ENCODE data around the gene TRAPPC14.

TRAPPC14 gene

DNA sequence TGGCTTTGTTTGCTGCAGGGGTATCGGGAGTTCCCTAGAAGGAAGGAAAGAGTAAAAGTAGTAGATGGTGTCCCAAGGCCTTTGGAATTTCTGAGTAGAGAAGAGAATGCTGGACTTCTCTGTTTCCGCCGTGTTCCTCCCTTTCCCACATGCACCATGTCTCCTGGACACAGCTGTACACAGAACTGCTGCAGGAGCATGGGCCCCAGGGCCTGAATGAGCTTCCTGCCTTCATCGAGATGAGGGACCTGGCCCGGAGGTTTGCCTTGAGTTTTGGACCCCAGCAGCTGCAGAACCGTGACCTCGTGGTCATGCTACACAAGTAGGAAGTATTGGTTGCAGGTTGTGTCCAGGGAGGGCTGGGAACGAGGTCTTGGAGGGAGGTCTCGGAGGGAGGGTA is 45.9 kb upstream of the TRAPPC14 start:
- ChIA-PET CTCF (interaction anchor here (0.6 to 1.4 kb wide), 2 partner anchors 15 to 70 kb away, joined by 3 to 8 read pairs; no protein-coding TSS in a partner anchor), POLR2A (interaction anchor here (0.6 kb wide), 1 partner anchor 10 kb away, joined by 4 read pairs; no protein-coding TSS in a partner anchor)
- no peaks in the 10 kb centered on the region for H3K4me1 ChIP-seq (ENCODE audit: control insufficient read depth, insufficient read depth, low read length)
- H3K36me3 ChIP-seq (ENCODE audit: control insufficient read depth in 2 of 2, insufficient read depth in 1 of 2, low read length in 2 of 2) = no peaks in the 10 kb centered on the region
- H3K27ac ChIP-seq (ENCODE audit: extremely low read depth, low read depth, low read length) = no peak overlapping the region
- H3K4me3 ChIP-seq (ENCODE audit: low read depth, low read length) = no peak overlapping the region
- no peak for TF ChIP-seq ZNF138 (tag by site-specific recombination; IDR thresholded peaks at IDR 0.05; ENCODE audit: borderline replicate concordance)
- no peak for TF ChIP-seq HOXC10 (CRISPR knock-in tag; IDR thresholded peaks at IDR 0.05)
- TF ChIP-seq, protein P1, sequence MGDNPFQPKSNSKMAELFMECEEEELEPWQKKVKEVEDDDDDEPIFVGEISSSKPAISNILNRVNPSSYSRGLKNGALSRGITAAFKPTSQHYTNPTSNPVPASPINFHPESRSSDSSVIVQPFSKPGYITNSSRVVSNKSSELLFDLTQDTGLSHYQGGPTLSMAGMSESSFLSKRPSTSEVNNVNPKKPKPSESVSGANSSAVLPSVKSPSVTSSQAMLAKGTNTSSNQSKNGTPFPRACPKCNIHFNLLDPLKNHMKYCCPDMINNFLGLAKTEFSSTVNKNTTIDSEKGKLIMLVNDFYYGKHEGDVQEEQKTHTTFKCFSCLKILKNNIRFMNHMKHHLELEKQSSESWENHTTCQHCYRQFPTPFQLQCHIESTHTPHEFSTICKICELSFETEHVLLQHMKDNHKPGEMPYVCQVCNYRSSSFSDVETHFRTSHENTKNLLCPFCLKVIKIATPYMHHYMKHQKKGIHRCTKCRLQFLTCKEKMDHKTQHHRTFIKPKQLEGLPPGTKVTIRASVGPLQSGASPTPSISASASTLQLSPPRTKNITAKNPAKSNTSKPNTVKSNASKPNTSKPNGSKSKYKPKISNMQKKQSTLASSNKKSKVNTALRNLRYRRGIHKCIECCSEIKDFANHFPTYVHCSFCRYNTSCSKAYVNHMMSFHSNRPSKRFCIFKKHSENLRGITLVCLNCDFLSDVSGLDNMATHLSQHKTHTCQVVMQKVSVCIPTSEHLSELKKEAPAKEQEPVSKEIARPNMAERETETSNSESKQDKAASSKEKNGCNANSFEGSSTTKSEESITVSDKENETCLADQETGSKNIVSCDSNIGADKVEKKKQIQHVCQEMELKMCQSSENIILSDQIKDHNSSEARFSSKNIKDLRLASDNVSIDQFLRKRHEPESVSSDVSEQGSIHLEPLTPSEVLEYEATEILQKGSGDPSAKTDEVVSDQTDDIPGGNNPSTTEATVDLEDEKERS (tag by site-specific recombination; IDR thresholded peaks at IDR 0.05) = no peak
- no peak for TF ChIP-seq ZNF558 (tag by site-specific recombination; IDR thresholded peaks at IDR 0.05)
- TF ChIP-seq ZNF654 (tag by site-specific recombination; IDR thresholded peaks at IDR 0.05; ENCODE audit: low read depth) = no peak
- no peaks in the 10 kb centered on the region for H3K9me3 ChIP-seq (ENCODE audit: control insufficient read depth, insufficient read depth, low read depth, low read length)

DNA sequence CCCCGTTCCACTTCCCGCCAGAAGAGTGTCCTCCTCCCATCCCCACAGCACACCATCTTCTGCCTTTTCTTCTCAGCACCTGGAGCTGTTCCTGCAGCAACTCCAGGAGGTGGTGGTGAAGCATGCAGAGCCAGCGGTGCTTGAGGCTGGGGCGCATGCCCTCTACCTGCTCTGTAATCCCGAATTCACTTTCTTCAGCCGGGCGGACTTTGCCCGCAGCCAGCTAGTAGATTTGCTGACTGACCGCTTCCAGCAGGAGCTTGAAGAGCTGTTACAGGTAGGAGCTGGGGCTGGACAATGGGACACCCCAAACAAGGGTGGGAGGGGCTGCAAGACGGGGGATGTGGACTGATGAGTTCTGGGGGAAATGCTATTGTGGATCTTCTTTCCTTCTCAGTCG is 42.2 kb upstream of the TRAPPC14 start:
- Histone ChIP-seq H3K36me3 (ENCODE audit: control insufficient read depth in 2 of 2, insufficient read depth in 1 of 2, low read length in 2 of 2) (no peaks in the 10 kb centered on the region), H3K4me1 (ENCODE audit: control insufficient read depth, insufficient read depth, low read length) (no peaks in the 10 kb centered on the region), H3K27ac (ENCODE audit: extremely low read depth, low read depth, low read length) (no peak overlapping the region), H3K9me3 (ENCODE audit: control insufficient read depth, insufficient read depth, low read depth, low read length) (no peaks in the 10 kb centered on the region), H3K4me3 (ENCODE audit: low read depth, low read length) (no peak overlapping the region)
- CTCF ChIA-PET = interaction anchor here (0.6 to 2.4 kb wide), 3 partner anchors 11 to 92 kb away, joined by 3 to 11 read pairs (median 9); no protein-coding TSS in a partner anchor
- POLR2A ChIA-PET = interaction anchor here (1.1 kb wide), 1 partner anchor 228 kb away, joined by 6 read pairs; the partner anchor contains the start of gene ZCWPW1
- TF ChIP-seq ZFP69B (tag by site-specific recombination; IDR thresholded peaks at IDR 0.05) (no peak), ZNF670 (tag by site-specific recombination; IDR thresholded peaks at IDR 0.05; ENCODE audit: low read depth) (no peak), KLF7 (tag by site-specific recombination; IDR thresholded peaks at IDR 0.05; ENCODE audit: borderline replicate concordance) (no peak), ZNF19 (tag by site-specific recombination; IDR thresholded peaks at IDR 0.05; ENCODE audit: low read depth) (no peak), ZNF560 (tag by site-specific recombination; IDR thresholded peaks at IDR 0.05; ENCODE audit: borderline replicate concordance) (no peak), FEZF1 (tag by site-specific recombination; IDR thresholded peaks at IDR 0.05) (no peak)
- TF ChIP-seq, protein P2, sequence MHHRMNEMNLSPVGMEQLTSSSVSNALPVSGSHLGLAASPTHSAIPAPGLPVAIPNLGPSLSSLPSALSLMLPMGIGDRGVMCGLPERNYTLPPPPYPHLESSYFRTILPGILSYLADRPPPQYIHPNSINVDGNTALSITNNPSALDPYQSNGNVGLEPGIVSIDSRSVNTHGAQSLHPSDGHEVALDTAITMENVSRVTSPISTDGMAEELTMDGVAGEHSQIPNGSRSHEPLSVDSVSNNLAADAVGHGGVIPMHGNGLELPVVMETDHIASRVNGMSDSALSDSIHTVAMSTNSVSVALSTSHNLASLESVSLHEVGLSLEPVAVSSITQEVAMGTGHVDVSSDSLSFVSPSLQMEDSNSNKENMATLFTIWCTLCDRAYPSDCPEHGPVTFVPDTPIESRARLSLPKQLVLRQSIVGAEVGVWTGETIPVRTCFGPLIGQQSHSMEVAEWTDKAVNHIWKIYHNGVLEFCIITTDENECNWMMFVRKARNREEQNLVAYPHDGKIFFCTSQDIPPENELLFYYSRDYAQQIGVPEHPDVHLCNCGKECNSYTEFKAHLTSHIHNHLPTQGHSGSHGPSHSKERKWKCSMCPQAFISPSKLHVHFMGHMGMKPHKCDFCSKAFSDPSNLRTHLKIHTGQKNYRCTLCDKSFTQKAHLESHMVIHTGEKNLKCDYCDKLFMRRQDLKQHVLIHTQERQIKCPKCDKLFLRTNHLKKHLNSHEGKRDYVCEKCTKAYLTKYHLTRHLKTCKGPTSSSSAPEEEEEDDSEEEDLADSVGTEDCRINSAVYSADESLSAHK (tag by site-specific recombination; IDR thresholded peaks at IDR 0.05) = no peak

DNA sequence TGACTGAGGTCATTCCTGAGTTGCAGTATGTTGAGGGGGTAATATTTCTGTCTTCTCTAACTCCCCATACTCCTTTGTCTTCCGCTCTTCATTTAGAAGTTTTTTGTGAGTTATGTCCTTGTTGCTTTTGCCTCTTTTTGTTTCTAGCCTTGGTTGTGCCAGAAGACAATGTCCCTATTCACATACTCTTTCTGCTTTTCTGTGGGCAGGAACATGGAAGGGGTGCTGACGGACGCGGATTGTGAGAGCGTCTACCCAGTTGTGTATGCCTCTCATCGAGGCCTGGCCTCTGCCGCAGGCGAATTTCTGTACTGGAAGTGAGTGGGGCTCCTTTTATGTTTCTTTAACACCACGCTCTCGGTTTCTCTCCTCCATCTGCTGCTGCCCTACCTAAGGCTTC is 39.7 kb upstream of the TRAPPC14 start:
- H3K36me3 ChIP-seq (ENCODE audit: control insufficient read depth in 2 of 2, insufficient read depth in 1 of 2, low read length in 2 of 2) = no peaks in the 10 kb centered on the region

More for the DNA sequence above, 39.7 kb upstream of the TRAPPC14 start:
- no peaks in the 10 kb centered on the region for H3K4me1 ChIP-seq (ENCODE audit: control insufficient read depth, insufficient read depth, low read length)
- POLR2A ChIA-PET = interaction anchor here (1.0 kb wide), 1 partner anchor 21 kb away, joined by 3 read pairs; the partner anchor contains the start of gene STAG3
- TF ChIP-seq OVOL3 (tag by site-specific recombination; IDR thresholded peaks at IDR 0.05) = no peak
- TF ChIP-seq, protein P3, sequence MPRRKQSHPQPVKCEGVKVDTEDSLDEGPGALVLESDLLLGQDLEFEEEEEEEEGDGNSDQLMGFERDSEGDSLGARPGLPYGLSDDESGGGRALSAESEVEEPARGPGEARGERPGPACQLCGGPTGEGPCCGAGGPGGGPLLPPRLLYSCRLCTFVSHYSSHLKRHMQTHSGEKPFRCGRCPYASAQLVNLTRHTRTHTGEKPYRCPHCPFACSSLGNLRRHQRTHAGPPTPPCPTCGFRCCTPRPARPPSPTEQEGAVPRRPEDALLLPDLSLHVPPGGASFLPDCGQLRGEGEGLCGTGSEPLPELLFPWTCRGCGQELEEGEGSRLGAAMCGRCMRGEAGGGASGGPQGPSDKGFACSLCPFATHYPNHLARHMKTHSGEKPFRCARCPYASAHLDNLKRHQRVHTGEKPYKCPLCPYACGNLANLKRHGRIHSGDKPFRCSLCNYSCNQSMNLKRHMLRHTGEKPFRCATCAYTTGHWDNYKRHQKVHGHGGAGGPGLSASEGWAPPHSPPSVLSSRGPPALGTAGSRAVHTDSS (tag by site-specific recombination; IDR thresholded peaks at IDR 0.05) = no peak
- TF ChIP-seq ZNF747 (tag by site-specific recombination; IDR thresholded peaks at IDR 0.05) = no peak
- TF ChIP-seq, protein P4, sequence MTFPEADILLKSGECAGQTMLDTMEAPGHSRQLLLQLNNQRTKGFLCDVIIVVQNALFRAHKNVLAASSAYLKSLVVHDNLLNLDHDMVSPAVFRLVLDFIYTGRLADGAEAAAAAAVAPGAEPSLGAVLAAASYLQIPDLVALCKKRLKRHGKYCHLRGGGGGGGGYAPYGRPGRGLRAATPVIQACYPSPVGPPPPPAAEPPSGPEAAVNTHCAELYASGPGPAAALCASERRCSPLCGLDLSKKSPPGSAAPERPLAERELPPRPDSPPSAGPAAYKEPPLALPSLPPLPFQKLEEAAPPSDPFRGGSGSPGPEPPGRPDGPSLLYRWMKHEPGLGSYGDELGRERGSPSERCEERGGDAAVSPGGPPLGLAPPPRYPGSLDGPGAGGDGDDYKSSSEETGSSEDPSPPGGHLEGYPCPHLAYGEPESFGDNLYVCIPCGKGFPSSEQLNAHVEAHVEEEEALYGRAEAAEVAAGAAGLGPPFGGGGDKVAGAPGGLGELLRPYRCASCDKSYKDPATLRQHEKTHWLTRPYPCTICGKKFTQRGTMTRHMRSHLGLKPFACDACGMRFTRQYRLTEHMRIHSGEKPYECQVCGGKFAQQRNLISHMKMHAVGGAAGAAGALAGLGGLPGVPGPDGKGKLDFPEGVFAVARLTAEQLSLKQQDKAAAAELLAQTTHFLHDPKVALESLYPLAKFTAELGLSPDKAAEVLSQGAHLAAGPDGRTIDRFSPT (tag by site-specific recombination; IDR thresholded peaks at IDR 0.05) = no peak
- CTCF ChIA-PET = interaction anchor here (0.8 kb wide), 1 partner anchor 19 kb away, joined by 4 read pairs; no protein-coding TSS in a partner anchor
- H3K4me3 ChIP-seq (ENCODE audit: low read depth, low read length) = no peak overlapping the region
- H3K27ac ChIP-seq (ENCODE audit: extremely low read depth, low read depth, low read length) = no peak overlapping the region
- no peaks in the 10 kb centered on the region for H3K9me3 ChIP-seq (ENCODE audit: control insufficient read depth, insufficient read depth, low read depth, low read length)

Measured in HEK293 (cell line).